Activated B cell treated with CpG ODN at 0.5 μM for 24 hours (primary cell): Measurements from ENCODE around the gene HSPB3. TPM values are rescaled to one million over a fixed set of nuclear protein-coding genes. Genes with fewer than 3 reads are reported as not detected.
"Not testable (repeated sequence)": the region's sequence is repeated elsewhere in the genome, so short reads cannot be mapped to it uniquely, and the experiment has no call there.

ENCODE experiments used
- ATAC-seq: fragments of 200-7000 bp; cut with Tn5 transposase; one replicate; pipeline ENCODE4 v1.10.0; 2021; ENCODE audit warnings: low read depth, mild to moderate bottlenecking, moderate library complexity
- CTCF ChIA-PET: fragments of 350-600 bp; sonication (Branson Sonifier 250); formaldehyde crosslinking; loops from one replicate; lab custom pipeline; 2021; ENCODE audit warnings: antibody characterized with exemption; lab: Charles Lee
- POLR2A ChIA-PET: fragments of 350-600 bp; sonication (Branson Sonifier 250); formaldehyde crosslinking; loops from one replicate; lab custom pipeline; 2021; ENCODE audit warnings: antibody characterized with exemption; lab: Charles Lee
- DNase-seq: peaks from one replicate; pipeline ENCODE4 v3.0.0; 2022
- H3K27ac Mint-ChIP-seq: one replicate; pipeline ENCODE4 v1.8.0; 2020; ENCODE audit warnings: mixed read lengths
- H3K27me3 Mint-ChIP-seq: one replicate; pipeline ENCODE4 v1.8.0; 2021; ENCODE audit warnings: mixed read lengths
- H3K36me3 Mint-ChIP-seq: one replicate; pipeline ENCODE4 v1.8.0; 2021; ENCODE audit warnings: low read depth, mixed read lengths
- H3K4me1 Mint-ChIP-seq: one replicate; pipeline ENCODE4 v1.8.0; 2021; ENCODE audit warnings: mixed read lengths
- H3K4me3 Mint-ChIP-seq: one replicate; pipeline ENCODE4 v1.8.0; 2020; ENCODE audit warnings: mild to moderate bottlenecking, mixed read lengths
- H3K9me3 Mint-ChIP-seq: one replicate; pipeline ENCODE4 v1.8.0; 2020; ENCODE audit warnings: mixed read lengths
- CTCF ChIP-seq: fragments of 200-600 bp; IDR thresholded peaks from one replicate; pipeline ENCODE4 v1.8.0; 2022; ENCODE audit warnings: antibody characterized with exemption, mild to moderate bottlenecking
- intact Hi-C: fragments of 100-400 bp; cut with micrococcal nuclease; formaldehyde crosslinking; loops from one replicate; pipeline ENCODE4 v1.15.1; 2024
- total RNA-seq: library from RNA; stranded (reverse); gene quantifications from 2 replicates; pipeline ENCODE4 v1.2.3, GENCODE V29; 2022

Gene HSPB3
- total RNA-seq, 1 donor from 2014 or later = not detected

DNA sequence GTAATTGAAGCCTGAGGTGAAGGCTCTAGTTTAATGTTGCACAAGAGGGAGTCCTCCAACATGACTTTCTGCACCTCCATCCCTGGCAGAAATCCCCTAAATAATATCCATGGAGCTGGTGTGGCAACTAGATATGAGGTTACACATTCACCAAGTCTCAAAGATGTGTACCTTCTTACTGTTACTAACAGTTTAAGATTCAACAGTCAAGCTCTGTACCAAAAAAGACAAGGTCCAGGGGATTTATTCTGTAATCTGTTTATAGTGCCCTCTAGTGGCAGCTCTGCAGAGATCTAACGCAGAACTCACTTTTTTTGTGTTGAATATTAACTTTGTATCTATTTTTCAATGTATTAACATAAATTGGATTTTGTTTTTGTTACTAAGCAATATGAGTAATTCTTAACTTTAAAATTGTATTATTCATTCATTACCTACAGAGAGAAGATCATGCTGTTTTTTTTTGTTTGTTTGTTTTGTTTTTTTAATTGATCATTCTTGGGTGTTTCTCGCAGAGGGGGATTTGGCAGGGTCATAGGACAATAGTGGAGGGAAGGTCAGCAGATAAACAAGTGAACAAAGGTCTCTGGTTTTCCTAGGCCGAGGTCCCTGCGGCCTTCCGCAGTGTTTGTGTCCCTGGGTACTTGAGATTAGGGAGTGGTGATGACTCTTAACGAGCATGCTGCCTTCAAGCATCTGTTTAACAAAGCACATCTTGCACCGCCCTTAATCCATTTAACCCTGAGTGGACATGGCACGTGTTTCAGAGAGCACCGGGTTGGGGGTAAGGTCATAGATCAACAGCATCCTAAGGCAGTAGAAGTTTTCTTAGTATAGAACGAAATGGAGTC is 35.7 kb upstream of the HSPB3 start:
- intact Hi-C loops = loop anchor here (1.0 kb wide), 3 partner anchors 70 to 176 kb away; no protein-coding TSS in a partner anchor
- ATAC-seq = peak; percentile 37
- POLR2A ChIA-PET, DNase-seq, H3K36me3 Mint-ChIP-seq, H3K4me3 Mint-ChIP-seq, H3K4me1 Mint-ChIP-seq, H3K27ac Mint-ChIP-seq, H3K9me3 Mint-ChIP-seq: not testable (repeated sequence)
- CTCF ChIA-PET = interaction anchor here (0.6 to 1.6 kb wide), 19 partner anchors 9 to 242 kb away, joined by 3 to 28 read pairs (median 4); no protein-coding TSS in a partner anchor
- H3K27me3 Mint-ChIP-seq = peaks cover 13% of the 10 kb centered on the region
- peak; percentile 97 for TF ChIP-seq CTCF

DNA sequence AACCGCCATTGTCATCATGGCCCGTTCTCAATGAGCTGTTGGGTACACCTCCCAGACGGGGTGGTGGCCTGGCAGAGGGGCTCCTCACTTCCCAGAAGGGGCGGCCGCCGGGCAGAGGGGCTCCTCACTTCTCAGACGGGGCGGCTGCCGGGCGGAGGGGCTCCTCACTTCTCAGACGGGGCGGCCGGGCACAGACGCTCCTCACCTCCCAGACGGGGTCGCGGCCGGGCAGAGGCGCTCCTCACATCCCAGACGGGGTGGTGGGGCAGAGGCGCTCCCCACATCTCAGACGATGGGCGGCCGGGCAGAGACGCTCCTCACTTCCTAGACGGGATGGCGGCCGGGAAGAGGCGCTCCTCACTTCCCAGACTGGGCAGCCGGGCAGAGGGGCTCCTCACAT is 35.0 kb upstream of the HSPB3 start:
- H3K4me3 Mint-ChIP-seq, H3K36me3 Mint-ChIP-seq, H3K27ac Mint-ChIP-seq, POLR2A ChIA-PET, intact Hi-C loops, DNase-seq, H3K4me1 Mint-ChIP-seq, ATAC-seq, H3K9me3 Mint-ChIP-seq: not testable (repeated sequence)
- CTCF ChIA-PET = interaction anchor here (1.5 to 1.6 kb wide), 2 partner anchors 12 to 14 kb away, joined by 4 to 6 read pairs; no protein-coding TSS in a partner anchor
- peaks cover 17% of the 10 kb centered on the region for H3K27me3 Mint-ChIP-seq

- DNase-seq = no peak
These were observed 33.5 kb upstream of the HSPB3 start for GRCh38 chr5:54421976-54422375.

DNA sequence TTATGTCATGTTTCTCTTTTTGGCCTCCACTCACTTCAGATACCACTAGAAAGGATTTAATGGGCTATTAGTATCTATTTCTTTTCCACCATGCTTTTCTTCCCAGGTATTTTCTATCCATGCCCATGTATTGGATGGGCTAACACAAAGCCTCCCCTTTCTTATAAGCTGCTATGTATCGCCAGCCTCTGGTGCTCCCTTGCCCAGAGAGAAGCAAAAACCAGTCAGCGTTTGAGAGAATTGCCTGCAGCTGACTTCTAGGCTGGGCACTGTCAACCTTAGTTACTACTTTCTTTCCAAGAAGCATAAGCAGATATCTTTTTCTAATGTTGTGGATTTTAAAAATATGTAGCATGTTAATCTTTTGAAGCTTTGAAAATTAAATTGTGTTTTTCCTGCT is 30.2 kb upstream of the HSPB3 start:
- H3K4me1 Mint-ChIP-seq = no peaks in the 10 kb centered on the region
- ATAC-seq = no peak
- peaks cover 21% of the 10 kb centered on the region for H3K27me3 Mint-ChIP-seq
- H3K27ac Mint-ChIP-seq = no peak overlapping the region
- intact Hi-C loops = no loop called here
- ChIA-PET POLR2A (no interaction called here), CTCF (interaction anchor here (0.9 to 1.1 kb wide), 2 partner anchors 10 to 181 kb away, joined by 3 to 4 read pairs; no protein-coding TSS in a partner anchor)
- H3K4me3 Mint-ChIP-seq = no peak overlapping the region
- no peak for DNase-seq
- TF ChIP-seq CTCF = no peak
- H3K9me3 Mint-ChIP-seq = no peaks in the 10 kb centered on the region
- no peaks in the 10 kb centered on the region for H3K36me3 Mint-ChIP-seq

More at GRCh38 chr5:54421976-54422375, 33.5 kb upstream of the HSPB3 start:
- CTCF ChIA-PET = interaction anchor here (1.1 kb wide), 2 partner anchors 178 kb away, joined by 4 read pairs; no protein-coding TSS in a partner anchor
- Mint-ChIP-seq H3K27me3 (peaks cover 24% of the 10 kb centered on the region), H3K9me3 (no peaks in the 10 kb centered on the region), H3K4me1 (no peaks in the 10 kb centered on the region), H3K27ac (no peak overlapping the region), H3K4me3 (no peak overlapping the region), H3K36me3 (no peaks in the 10 kb centered on the region)
- intact Hi-C loops = no loop called here
- POLR2A ChIA-PET = no interaction called here
- ATAC-seq = no peak
- no peak for TF ChIP-seq CTCF

DNA sequence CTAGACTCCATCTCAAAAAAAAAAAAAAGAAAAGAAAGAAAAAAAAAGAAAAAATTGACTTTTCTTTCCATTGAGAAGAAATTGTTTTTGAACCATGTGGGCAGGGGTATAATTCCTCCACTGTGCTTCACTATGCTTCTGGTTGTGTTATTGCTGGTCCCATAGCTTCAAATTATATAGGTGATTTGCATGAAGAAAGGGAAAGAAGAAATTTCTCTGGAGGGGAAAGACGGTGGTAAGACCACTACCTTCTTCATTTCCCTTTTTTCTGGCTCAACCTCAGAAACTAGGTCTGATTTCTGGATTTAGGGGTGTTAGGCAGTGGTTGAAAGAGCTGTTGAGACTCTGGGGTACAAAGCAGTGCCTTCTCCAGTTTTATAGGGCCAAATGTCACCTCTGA is 29.3 kb upstream of the HSPB3 start:
- H3K27me3 Mint-ChIP-seq = peaks cover 26% of the 10 kb centered on the region
- TF ChIP-seq CTCF = no peak
- H3K27ac Mint-ChIP-seq = no peak overlapping the region
- no peaks in the 10 kb centered on the region for H3K9me3 Mint-ChIP-seq
- H3K4me1 Mint-ChIP-seq = no peaks in the 10 kb centered on the region
- POLR2A ChIA-PET = no interaction called here
- ATAC-seq = no peak
- no peaks in the 10 kb centered on the region for H3K36me3 Mint-ChIP-seq
- DNase-seq = no peak
- H3K4me3 Mint-ChIP-seq = no peak overlapping the region
- CTCF ChIA-PET = interaction anchor here (1.1 kb wide), 1 partner anchor 182 kb away, joined by 3 read pairs; no protein-coding TSS in a partner anchor
- intact Hi-C loops = no loop called here

- H3K9me3 Mint-ChIP-seq, H3K4me3 Mint-ChIP-seq, H3K4me1 Mint-ChIP-seq, H3K27me3 Mint-ChIP-seq, intact Hi-C loops, ATAC-seq, POLR2A ChIA-PET, H3K36me3 Mint-ChIP-seq, H3K27ac Mint-ChIP-seq, DNase-seq: not testable (repeated sequence)
- CTCF ChIA-PET = interaction anchor here (1.0 kb wide), 1 partner anchor 10 kb away, joined by 4 read pairs; no protein-coding TSS in a partner anchor
These were observed 20.8 kb upstream of the HSPB3 start for GRCh38 chr5:54434650-54435049.
